ENCODE results near the gene ANKRD24. TPM values are rescaled to one million over a fixed set of nuclear protein-coding genes. Genes with fewer than 3 reads are reported as not detected.

ANKRD24 gene
- total and polyA plus RNA-seq, 2 experiments from 2014 or later: 1.5 to 3.4 TPM

DNA sequence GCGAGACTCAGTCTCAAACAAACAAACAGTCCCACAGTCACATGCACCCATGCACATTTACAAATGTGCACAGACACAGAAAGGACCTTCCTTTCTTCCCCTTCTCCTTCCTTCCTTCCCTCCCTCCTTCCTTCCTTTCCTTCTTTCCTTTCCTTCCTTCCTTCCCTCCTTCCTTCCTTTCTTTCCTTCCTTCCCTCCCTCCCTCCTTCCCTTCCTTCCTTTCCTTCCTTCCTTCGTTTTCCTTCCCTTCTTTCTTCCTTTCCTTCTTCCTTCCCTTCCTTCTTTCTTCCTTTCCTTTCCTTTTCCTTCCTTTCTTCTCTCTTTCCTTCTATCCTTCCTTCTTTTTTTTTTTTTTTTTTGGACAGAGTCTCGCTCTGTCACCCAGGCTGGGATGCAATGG is 30.6 kb downstream of the ANKRD24 start:
- no peaks in the 10 kb centered on the region for H3K27me3 ChIP-seq
- no peaks in the 10 kb centered on the region for H3K9me3 ChIP-seq (ENCODE audit: low read depth)
- no peaks in the 10 kb centered on the region for H4K20me1 ChIP-seq (ENCODE audit: insufficient read depth, poor library complexity, severe bottlenecking)
- 94% methylated on average over 2 of the region's 3 CpGs for WGBS (ENCODE audit: low lambda C conversion rate, missing lambda C conversion rate)
- H3K79me2 ChIP-seq: no peaks in the 10 kb centered on the region
- no peaks in the 10 kb centered on the region for H3K36me3 ChIP-seq (replicated peaks; ENCODE audit: insufficient read depth, low read depth)
- no peak overlapping the region for H3K4me2 ChIP-seq
- H3K4me3 ChIP-seq: no peak overlapping the region
- H3K27ac ChIP-seq: no peak overlapping the region
- H3K9me2 ChIP-seq (replicated peaks; ENCODE audit: insufficient read depth): no peaks in the 10 kb centered on the region
- no peak overlapping the region for H2AFZ ChIP-seq
- H3K4me1 ChIP-seq (ENCODE audit: insufficient read depth): no peaks in the 10 kb centered on the region
- no peak for DNase-seq (ENCODE audit: low spot score)
- no peak for TF ChIP-seq CTCF (IDR thresholded peaks at IDR 0.05; ENCODE audit: poor library complexity)
- no peak for TF ChIP-seq EZH2 (IDR thresholded peaks at IDR 0.05; ENCODE audit: borderline replicate concordance)
- TF ChIP-seq EZH2phosphoT487 (IDR thresholded peaks at IDR 0.05; ENCODE audit: low read depth, severe bottlenecking, unreplicated experiment): no peak

GRCh38 chr19:4215807-4216206 is 33.3 kb downstream of the ANKRD24 start:
- Histone ChIP-seq H4K20me1 (ENCODE audit: insufficient read depth, poor library complexity, severe bottlenecking) (no peaks in the 10 kb centered on the region), H3K4me2 (no peak overlapping the region), H3K27me3 (no peaks in the 10 kb centered on the region), H3K27ac (no peak overlapping the region), H3K79me2 (no peaks in the 10 kb centered on the region), H3K36me3 (replicated peaks; ENCODE audit: insufficient read depth, low read depth) (no peaks in the 10 kb centered on the region), H3K9me2 (replicated peaks; ENCODE audit: insufficient read depth) (no peaks in the 10 kb centered on the region), H3K9me3 (ENCODE audit: low read depth) (no peaks in the 10 kb centered on the region), H3K4me3 (no peak overlapping the region), H2AFZ (no peak overlapping the region), H3K4me1 (ENCODE audit: insufficient read depth) (no peaks in the 10 kb centered on the region)
- TF ChIP-seq EZH2 (IDR thresholded peaks at IDR 0.05; ENCODE audit: borderline replicate concordance) (no peak), CTCF (IDR thresholded peaks at IDR 0.05; ENCODE audit: poor library complexity) (no peak), EZH2phosphoT487 (IDR thresholded peaks at IDR 0.05; ENCODE audit: low read depth, severe bottlenecking, unreplicated experiment) (no peak)
- DNase-seq (ENCODE audit: low spot score): no peak
- WGBS (ENCODE audit: low lambda C conversion rate, missing lambda C conversion rate): 76% methylated on average over 7 of the region's 10 CpGs

DNA sequence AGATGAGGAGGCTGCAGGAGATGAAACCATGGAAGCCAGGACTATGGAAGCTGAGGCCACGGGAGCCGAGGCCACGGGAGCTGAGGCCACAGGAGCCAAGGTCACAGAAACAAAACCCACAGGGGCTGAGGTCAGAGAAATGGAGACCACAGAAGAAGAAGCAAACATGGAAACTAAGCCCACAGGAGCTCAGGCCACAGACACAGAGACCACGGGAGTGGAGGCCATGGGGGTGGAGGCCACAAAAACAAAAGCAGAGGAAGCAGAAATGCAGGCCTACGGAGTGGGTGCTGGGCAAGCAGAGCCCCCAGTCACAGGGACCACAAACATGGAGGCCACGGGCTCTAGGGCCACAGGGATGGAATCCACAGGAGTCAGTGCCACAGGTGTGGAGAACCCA is 34.4 kb downstream of the ANKRD24 start:
- DNase-seq (ENCODE audit: low spot score): no peak
- H3K27ac ChIP-seq: no peak overlapping the region
- WGBS (ENCODE audit: low lambda C conversion rate, missing lambda C conversion rate): 90% methylated on average over 6 of the region's 6 CpGs
- no peaks in the 10 kb centered on the region for H3K9me3 ChIP-seq (ENCODE audit: low read depth)
- H3K27me3 ChIP-seq: no peaks in the 10 kb centered on the region
- H3K9me2 ChIP-seq (replicated peaks; ENCODE audit: insufficient read depth): no peaks in the 10 kb centered on the region
- H4K20me1 ChIP-seq (ENCODE audit: insufficient read depth, poor library complexity, severe bottlenecking): no peaks in the 10 kb centered on the region
- no peaks in the 10 kb centered on the region for H3K4me1 ChIP-seq (ENCODE audit: insufficient read depth)
- no peak overlapping the region for H3K4me3 ChIP-seq
- no peaks in the 10 kb centered on the region for H3K36me3 ChIP-seq (replicated peaks; ENCODE audit: insufficient read depth, low read depth)
- H2AFZ ChIP-seq: no peak overlapping the region
- no peak overlapping the region for H3K4me2 ChIP-seq
- H3K79me2 ChIP-seq: no peaks in the 10 kb centered on the region
- TF ChIP-seq EZH2 (IDR thresholded peaks at IDR 0.05; ENCODE audit: borderline replicate concordance) (no peak), CTCF (IDR thresholded peaks at IDR 0.05; ENCODE audit: poor library complexity) (no peak), EZH2phosphoT487 (IDR thresholded peaks at IDR 0.05; ENCODE audit: low read depth, severe bottlenecking, unreplicated experiment) (no peak)

All from hepatocyte (in vitro differentiated cells).